ENCODE results near the gene MAN2B2.
A peak's percentile ranks its signal among the peaks of the same experiment; 100 is the strongest.
"Not testable (repeated sequence)": the region's sequence is repeated elsewhere in the genome, so short reads cannot be mapped to it uniquely, and the experiment has no call there.

Gene MAN2B2

GRCh38 chr4:6643141-6643847 is 68.3 kb downstream of the MAN2B2 start:
- no peak for DNase-seq (ENCODE audit: low spot score)

- DNase-seq (ENCODE audit: low spot score), result no peak
Measured at GRCh38 chr4:6644792-6645530, 70.0 kb downstream of the MAN2B2 start.

- no peak for DNase-seq (ENCODE audit: low spot score)
Measured at GRCh38 chr4:6647169-6647568, 72.2 kb downstream of the MAN2B2 start.

- no peak for DNase-seq (ENCODE audit: low spot score)
Measured at GRCh38 chr4:6647582-6648230, 72.7 kb downstream of the MAN2B2 start.

- no peak for DNase-seq (ENCODE audit: low spot score)
Measured at GRCh38 chr4:6649216-6649615, 74.2 kb downstream of the MAN2B2 start.

GRCh38 chr4:6654211-6654610 is 79.2 kb downstream of the MAN2B2 start:
- DNase-seq (ENCODE audit: low spot score), result not testable (repeated sequence)

- DNase-seq (ENCODE audit: low spot score), result not testable (repeated sequence)
Measured at GRCh38 chr4:6655291-6655690, 80.3 kb downstream of the MAN2B2 start.

- no peak for DNase-seq (ENCODE audit: low spot score)
Measured at GRCh38 chr4:6655924-6656323, 80.9 kb downstream of the MAN2B2 start.

- no peak for DNase-seq (ENCODE audit: low spot score)
Measured at GRCh38 chr4:6657242-6658208, 82.5 kb downstream of the MAN2B2 start.

GRCh38 chr4:6658209-6658595 is 83.2 kb downstream of the MAN2B2 start:
- DNase-seq (ENCODE audit: low spot score), result no peak

- DNase-seq (ENCODE audit: low spot score), result peak; percentile 61
Measured at GRCh38 chr4:6658597-6659075, 83.6 kb downstream of the MAN2B2 start.

GRCh38 chr4:6659897-6660296 is 84.9 kb downstream of the MAN2B2 start:
- no peak for DNase-seq (ENCODE audit: low spot score)

GRCh38 chr4:6660430-6660829 is 85.4 kb downstream of the MAN2B2 start:
- no peak for DNase-seq (ENCODE audit: low spot score)

GRCh38 chr4:6662591-6662990 is 87.6 kb downstream of the MAN2B2 start:
- DNase-seq (ENCODE audit: low spot score), result no peak

GRCh38 chr4:6663596-6664393 is 88.8 kb downstream of the MAN2B2 start:
- no peak for DNase-seq (ENCODE audit: low spot score)

- no peak for DNase-seq (ENCODE audit: low spot score)
Measured at GRCh38 chr4:6665320-6665654, 90.3 kb downstream of the MAN2B2 start.

- DNase-seq (ENCODE audit: low spot score), result peak; percentile 74
Measured at GRCh38 chr4:6668391-6668790, 93.4 kb downstream of the MAN2B2 start.

- no peak for DNase-seq (ENCODE audit: low spot score)
Measured at GRCh38 chr4:6671648-6672047, 96.7 kb downstream of the MAN2B2 start.

- no peak for DNase-seq (ENCODE audit: low spot score)
Measured at GRCh38 chr4:6672131-6672530, 97.1 kb downstream of the MAN2B2 start.

GRCh38 chr4:6672541-6673190 is 97.7 kb downstream of the MAN2B2 start:
- not testable (repeated sequence) for DNase-seq (ENCODE audit: low spot score)
